Common myeloid progenitor, CD34-positive (primary cell): ENCODE data around the gene NUP188.

Experiments
- CTCF ChIA-PET: fragments of 350-600 bp; sonication (Branson Sonifier 250); formaldehyde crosslinking; loops from one replicate; lab custom pipeline; 2021; ENCODE audit warnings: antibody characterized with exemption; lab: Charles Lee
- POLR2A ChIA-PET: fragments of 350-600 bp; sonication (Branson Sonifier 250); formaldehyde crosslinking; loops from one replicate; lab custom pipeline; 2021; ENCODE audit warnings: antibody characterized with exemption; lab: Charles Lee
- DNase-seq, 3 donors: peaks; one replicate each; pipeline versions ENCODE4 v3.0.0 to v3.0.0-alpha.2; 2013
- H3K27ac ChIP-seq, 2 experiments: 1 replicate in 1 of 2; 2 replicates in 1 of 2; pipeline ENCODE4 v1.7.0; 2013; ENCODE audit warnings: inconsistent platforms in 2 of 2, low read length in 2 of 2, mild to moderate bottlenecking in 2 of 2, low read depth in 1 of 2, moderate library complexity in 1 of 2; ENCODE audit not compliant: severe bottlenecking in 2 of 2, insufficient read depth in 1 of 2, poor library complexity in 1 of 2
- H3K27me3 ChIP-seq, 5 experiments: replicated peaks in 2 of 5; 1 replicate in 3 of 5; 2 replicates in 2 of 5; pipeline versions ENCODE4 v1.6.1 to v1.7.0; 2013; ENCODE audit warnings: low read length in 4 of 5, mild to moderate bottlenecking in 2 of 5, moderate library complexity in 2 of 5, inconsistent platforms in 1 of 5; ENCODE audit not compliant: insufficient read depth in 5 of 5, control insufficient read depth in 4 of 5
- H3K36me3 ChIP-seq, 4 experiments: 1 replicate in 2 of 4; 2 replicates in 2 of 4; pipeline versions ENCODE4 v1.6.1 to v1.7.0; 2013; ENCODE audit warnings: low read length in 3 of 4, control low read depth in 1 of 4, mild to moderate bottlenecking in 1 of 4; ENCODE audit not compliant: control insufficient read depth in 4 of 4, insufficient read depth in 4 of 4
- H3K4me1 ChIP-seq, 4 experiments: 1 replicate in 3 of 4; 2 replicates in 1 of 4; pipeline versions ENCODE4 v1.6.1 to v1.7.1; 2013; ENCODE audit warnings: low read length in 3 of 4, mild to moderate bottlenecking in 3 of 4, control low read depth in 1 of 4, inconsistent platforms in 1 of 4, moderate library complexity in 1 of 4; ENCODE audit not compliant: control insufficient read depth in 4 of 4, insufficient read depth in 4 of 4; ENCODE audit errors: control extremely low read depth in 1 of 4
- H3K4me3 ChIP-seq, 7 experiments: 1 replicate in 4 of 7; 2 replicates in 3 of 7; pipeline versions ENCODE4 v1.5.1 to v1.7.0; 2013; ENCODE audit warnings: mild to moderate bottlenecking in 7 of 7, low read length in 6 of 7, moderate library complexity in 6 of 7, inconsistent platforms in 2 of 7, low read depth in 2 of 7, control low read depth in 1 of 7; ENCODE audit not compliant: insufficient read depth in 4 of 7, control insufficient read depth in 1 of 7; ENCODE audit errors: extremely low read depth in 1 of 7
- H3K9me3 ChIP-seq, 5 experiments: 1 replicate in 4 of 5; 2 replicates in 1 of 5; pipeline versions ENCODE4 v1.6.1 to v1.7.1; 2013; ENCODE audit warnings: low read length in 4 of 5, mild to moderate bottlenecking in 2 of 5, inconsistent platforms in 1 of 5, low read depth in 1 of 5, moderate library complexity in 1 of 5; ENCODE audit not compliant: control insufficient read depth in 4 of 5, insufficient read depth in 2 of 5; ENCODE audit errors: control extremely low read depth in 1 of 5
- WGBS: methylation state at CpG from one replicate; pipeline ENCODE4 v1.1.5; 2013; ENCODE audit not compliant: insufficient coverage; 5-methylcytosine and 5-hydroxymethylcytosine counted together

Gene NUP188

DNA sequence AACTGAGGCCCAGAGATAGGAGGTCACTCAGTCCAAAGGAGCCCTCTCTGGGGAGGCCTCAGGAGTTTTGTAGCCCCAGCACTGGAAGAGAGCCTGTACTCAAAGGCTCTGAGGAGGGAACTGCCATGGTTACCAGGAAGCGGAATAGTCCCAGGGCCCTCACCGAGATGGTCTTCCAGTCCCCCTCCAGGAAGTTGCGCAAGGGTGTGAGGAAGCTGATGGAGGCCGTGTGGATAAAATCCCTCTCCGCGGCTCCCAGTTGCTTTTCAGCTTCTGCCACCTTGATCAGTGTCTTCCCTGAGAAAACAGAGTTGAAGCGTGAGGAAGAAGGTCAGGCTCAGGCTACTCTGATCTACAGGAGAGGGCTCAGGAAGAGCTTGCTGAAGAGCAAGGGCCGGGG is 67.1 kb downstream of the NUP188 start:
- Histone ChIP-seq H3K27ac (no peak overlapping the region), H3K27me3 (no peaks in the 10 kb centered on the region), H3K36me3 (peaks cover 0 to 49% (median 28%) of the 10 kb centered on the region in 4 experiments), H3K4me1 (no peaks in the 10 kb centered on the region), H3K4me3 (no peak overlapping the region), H3K9me3 (no peaks in the 10 kb centered on the region)
- ChIA-PET POLR2A (no interaction called here), CTCF (no interaction called here)
- DNase-seq = no peak
- WGBS = 85% methylated on average over 5 of the region's 8 CpGs

DNA sequence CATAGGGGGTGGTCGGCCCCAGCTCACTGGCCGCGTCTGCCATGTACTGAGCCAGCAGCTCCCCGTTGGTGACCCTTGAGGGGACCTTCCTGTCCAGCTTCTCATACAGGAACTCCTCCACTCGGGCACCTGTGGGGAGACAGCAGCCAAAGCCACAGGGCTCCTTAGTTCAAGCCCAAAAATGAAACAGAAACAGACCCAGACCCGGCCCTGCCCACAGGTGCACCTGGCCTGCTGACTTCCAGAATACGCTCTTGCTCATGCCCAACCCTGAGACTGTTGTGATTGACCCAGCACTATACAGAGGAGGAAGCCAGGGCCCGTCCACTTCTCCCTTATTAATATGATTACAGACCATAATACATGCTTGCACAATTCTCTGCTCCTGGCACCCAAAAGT is 73.6 kb downstream of the NUP188 start:
- Histone ChIP-seq H3K36me3 (peaks cover 0 to 4% (median 3%) of the 10 kb centered on the region in 4 experiments), H3K27me3 (no peaks in the 10 kb centered on the region), H3K4me3 (no peak overlapping the region), H3K4me1 (peaks cover 0 to 8% (median 3%) of the 10 kb centered on the region in 4 experiments), H3K27ac (no peak overlapping the region), H3K9me3 (no peaks in the 10 kb centered on the region)
- CTCF ChIA-PET = no interaction called here
- WGBS = 98% methylated on average over 6 of the region's 8 CpGs
- POLR2A ChIA-PET = no interaction called here
- no peak for DNase-seq

DNA sequence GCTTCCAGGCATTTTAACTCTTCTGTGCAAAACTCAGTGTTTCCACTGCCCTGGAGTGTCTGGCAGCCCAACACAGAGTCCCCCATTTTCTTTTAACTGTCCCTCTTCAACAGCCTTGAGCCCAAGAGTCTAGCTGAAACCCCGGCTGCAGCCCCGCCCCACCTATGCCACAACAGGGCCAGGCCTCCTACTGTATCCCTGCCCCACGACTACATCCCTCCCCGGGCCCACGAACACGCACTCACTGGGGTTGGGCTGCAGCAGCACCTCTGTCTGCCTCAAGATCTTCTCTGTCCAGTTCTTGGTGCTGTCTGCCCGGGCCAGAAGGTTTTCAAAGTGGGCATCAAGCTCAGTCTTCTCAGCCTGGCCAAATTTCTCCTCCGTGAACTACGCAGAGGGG is 74.5 kb downstream of the NUP188 start:
- H3K27ac ChIP-seq = no peak overlapping the region
- no peak for DNase-seq
- no peaks in the 10 kb centered on the region for H3K9me3 ChIP-seq
- peaks cover 0 to 4% (median 3%) of the 10 kb centered on the region in 4 experiments for H3K36me3 ChIP-seq
- ChIA-PET POLR2A (no interaction called here), CTCF (interaction anchor here (1.3 kb wide), 1 partner anchor 62 kb away, joined by 3 read pairs; no protein-coding TSS in a partner anchor)
- no peaks in the 10 kb centered on the region for H3K27me3 ChIP-seq
- WGBS = 100% methylated on average over 2 of the region's 9 CpGs
- H3K4me1 ChIP-seq = peaks cover 0 to 14% (median 7%) of the 10 kb centered on the region in 4 experiments
- no peak overlapping the region for H3K4me3 ChIP-seq

DNA sequence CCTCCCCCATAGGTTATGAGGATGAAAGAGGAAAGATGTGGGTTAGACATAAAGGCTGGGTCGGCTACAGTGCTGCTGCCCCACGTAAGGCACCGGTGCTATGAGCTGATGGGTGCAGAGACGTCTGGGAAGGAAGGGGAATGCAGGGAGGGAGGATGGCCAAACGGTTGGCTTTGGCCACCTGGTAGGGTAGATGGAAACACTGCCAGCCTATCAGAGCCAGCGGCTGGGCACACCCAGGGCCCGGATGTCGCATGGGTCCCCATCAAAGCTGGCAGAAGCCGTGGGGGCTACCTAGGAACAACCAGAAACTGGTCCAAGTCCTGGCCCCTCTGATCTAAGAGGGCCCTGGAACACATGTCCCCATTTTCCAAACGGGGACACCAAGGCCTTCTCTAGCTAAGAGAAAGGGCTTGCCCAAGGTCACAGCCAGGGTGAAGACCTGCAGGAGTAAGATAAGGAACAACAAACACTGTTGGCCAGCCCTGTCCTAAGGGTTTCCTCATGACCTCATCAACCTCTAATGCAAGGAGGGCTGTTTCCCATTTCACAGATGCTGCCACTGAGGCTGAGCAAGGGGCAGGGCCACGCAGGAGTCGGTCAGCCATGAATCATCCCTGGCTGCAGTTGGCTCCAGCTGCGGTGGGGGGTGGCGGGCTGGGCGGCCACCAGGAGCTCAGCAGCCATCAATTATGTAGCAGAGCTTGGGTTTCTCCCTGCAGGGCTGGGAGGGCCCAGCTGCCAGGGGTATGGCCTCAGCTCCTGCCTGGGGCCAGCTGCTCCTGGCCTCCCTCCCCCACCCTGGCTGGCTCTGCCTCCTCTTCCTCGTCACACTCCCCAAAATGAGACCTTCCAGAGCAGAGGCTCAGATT is 75.8 kb downstream of the NUP188 start:
- ChIA-PET POLR2A (no interaction called here), CTCF (interaction anchor here (1.1 to 1.3 kb wide), 2 partner anchors 17 to 60 kb away, joined by 3 read pairs; no protein-coding TSS in a partner anchor)
- no peaks in the 10 kb centered on the region for H3K27me3 ChIP-seq
- H3K4me3 ChIP-seq = no peak overlapping the region
- H3K27ac ChIP-seq = no peak overlapping the region
- H3K36me3 ChIP-seq = peaks cover 0 to 4% (median 1%) of the 10 kb centered on the region in 4 experiments
- H3K9me3 ChIP-seq = no peaks in the 10 kb centered on the region
- H3K4me1 ChIP-seq = peaks cover 0 to 23% (median 16%) of the 10 kb centered on the region in 4 experiments
- WGBS = 95% methylated on average over 16 of the region's 16 CpGs
- no peak for DNase-seq

DNA sequence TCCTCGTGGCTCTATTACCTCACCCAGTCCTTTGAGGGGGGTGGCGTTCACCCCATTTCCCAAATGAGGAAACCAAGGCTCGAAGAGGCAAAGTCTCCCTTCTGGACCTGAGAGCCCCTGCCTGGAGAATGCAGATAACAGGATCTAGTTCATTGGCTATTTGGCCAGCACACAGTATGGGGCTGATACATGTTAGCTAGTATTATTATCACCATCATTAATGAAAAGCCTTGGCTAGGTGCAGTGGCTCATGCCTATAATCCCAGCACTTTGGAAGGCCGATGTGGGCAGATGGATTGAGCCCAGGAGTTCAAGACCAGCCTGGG is 76.4 kb downstream of the NUP188 start:
- H3K9me3 ChIP-seq = no peaks in the 10 kb centered on the region
- CTCF ChIA-PET = no interaction called here
- POLR2A ChIA-PET = no interaction called here
- DNase-seq = no peak
- H3K36me3 ChIP-seq = peaks cover 0 to 4% (median 1%) of the 10 kb centered on the region in 4 experiments
- H3K4me1 ChIP-seq = peaks cover 0 to 28% (median 18%) of the 10 kb centered on the region in 4 experiments
- H3K27me3 ChIP-seq = no peaks in the 10 kb centered on the region
- no peak overlapping the region for H3K4me3 ChIP-seq
- H3K27ac ChIP-seq = no peak overlapping the region
- WGBS = 93% methylated on average over 3 of the region's 4 CpGs

DNA sequence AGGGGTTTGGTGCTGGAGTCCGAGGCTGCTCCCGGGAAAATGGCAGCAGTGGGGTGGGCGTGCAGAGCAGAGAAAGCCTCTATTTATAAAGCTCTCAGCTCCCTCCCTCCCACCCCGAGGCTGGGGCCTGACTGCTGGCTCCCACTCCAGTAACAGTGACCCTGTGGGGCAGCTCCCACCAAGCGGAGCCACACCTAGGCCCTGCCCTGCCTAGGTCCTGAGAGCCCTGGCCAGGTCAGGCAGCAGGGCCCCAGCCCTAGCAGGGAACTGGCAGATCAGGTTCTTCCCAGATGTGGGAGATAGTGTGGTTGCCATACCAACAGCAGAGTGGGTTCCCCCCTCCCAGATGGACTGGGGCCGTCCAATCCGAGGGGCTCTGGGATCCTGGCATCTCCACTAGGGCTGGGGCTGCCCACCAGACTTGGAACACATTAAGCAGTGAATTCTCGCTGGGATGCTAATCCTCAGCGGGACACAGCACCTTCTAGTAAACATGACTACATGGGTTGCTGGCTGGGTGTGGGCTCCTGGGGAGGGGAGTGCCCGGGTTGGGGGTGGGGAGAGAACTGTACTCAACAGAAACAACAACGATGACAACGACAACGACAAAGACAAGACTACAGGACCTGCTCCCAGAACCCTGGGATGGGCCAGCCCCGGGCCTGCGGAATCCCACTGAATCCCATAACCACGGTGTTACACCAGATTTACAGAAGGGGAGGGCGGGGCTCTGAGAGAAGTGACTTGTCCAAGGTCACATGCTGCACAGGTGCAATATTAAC is 79.1 kb downstream of the NUP188 start:
- no peak overlapping the region for H3K27ac ChIP-seq
- DNase-seq = no peak

More for the DNA sequence above, 79.1 kb downstream of the NUP188 start:
- ChIA-PET POLR2A (no interaction called here), CTCF (interaction anchor here (1.2 kb wide), 1 partner anchor 21 kb away, joined by 4 read pairs; no protein-coding TSS in a partner anchor)
- H3K27me3 ChIP-seq = no peaks in the 10 kb centered on the region
- 80% methylated on average over 12 of the region's 17 CpGs for WGBS
- H3K4me1 ChIP-seq = peaks cover 0 to 34% (median 22%) of the 10 kb centered on the region in 4 experiments
- H3K4me3 ChIP-seq = peak overlapping the region in 1 of 7 experiments; percentile 73
- H3K36me3 ChIP-seq = peaks cover 0 to 3% (median 1%) of the 10 kb centered on the region in 4 experiments
- no peaks in the 10 kb centered on the region for H3K9me3 ChIP-seq
